T-helper 1 cell treated with Interleukin-12 subunit alpha and Interleukin-12 subunit beta and Interleukin-4 antibody, amounts not matched to agents 30 μg/mL and 1 μg/mL, for 36 hours (primary cell): ENCODE data around the gene GKN1.
"Not testable (repeated sequence)": the region's sequence is repeated elsewhere in the genome, so short reads cannot be mapped to it uniquely, and the experiment has no call there.

Experiments
- H3K27ac Mint-ChIP-seq: one replicate; pipeline ENCODE4 v1.8.0; 2021; ENCODE audit warnings: mild to moderate bottlenecking, mixed read lengths
- H3K27me3 Mint-ChIP-seq: one replicate; pipeline ENCODE4 v1.8.0; 2021; ENCODE audit warnings: low read depth, mixed read lengths
- H3K36me3 Mint-ChIP-seq: one replicate; pipeline ENCODE4 v1.8.0; 2021; ENCODE audit warnings: low read depth, mixed read lengths
- H3K4me1 Mint-ChIP-seq: one replicate; pipeline ENCODE4 v1.8.0; 2021; ENCODE audit warnings: low read depth, mixed read lengths
- H3K4me3 Mint-ChIP-seq: one replicate; pipeline ENCODE4 v1.8.0; 2021; ENCODE audit warnings: mild to moderate bottlenecking, moderate library complexity, mixed read lengths
- H3K9me3 Mint-ChIP-seq: one replicate; pipeline ENCODE4 v1.8.0; 2021; ENCODE audit warnings: mixed read lengths

Gene GKN1

DNA sequence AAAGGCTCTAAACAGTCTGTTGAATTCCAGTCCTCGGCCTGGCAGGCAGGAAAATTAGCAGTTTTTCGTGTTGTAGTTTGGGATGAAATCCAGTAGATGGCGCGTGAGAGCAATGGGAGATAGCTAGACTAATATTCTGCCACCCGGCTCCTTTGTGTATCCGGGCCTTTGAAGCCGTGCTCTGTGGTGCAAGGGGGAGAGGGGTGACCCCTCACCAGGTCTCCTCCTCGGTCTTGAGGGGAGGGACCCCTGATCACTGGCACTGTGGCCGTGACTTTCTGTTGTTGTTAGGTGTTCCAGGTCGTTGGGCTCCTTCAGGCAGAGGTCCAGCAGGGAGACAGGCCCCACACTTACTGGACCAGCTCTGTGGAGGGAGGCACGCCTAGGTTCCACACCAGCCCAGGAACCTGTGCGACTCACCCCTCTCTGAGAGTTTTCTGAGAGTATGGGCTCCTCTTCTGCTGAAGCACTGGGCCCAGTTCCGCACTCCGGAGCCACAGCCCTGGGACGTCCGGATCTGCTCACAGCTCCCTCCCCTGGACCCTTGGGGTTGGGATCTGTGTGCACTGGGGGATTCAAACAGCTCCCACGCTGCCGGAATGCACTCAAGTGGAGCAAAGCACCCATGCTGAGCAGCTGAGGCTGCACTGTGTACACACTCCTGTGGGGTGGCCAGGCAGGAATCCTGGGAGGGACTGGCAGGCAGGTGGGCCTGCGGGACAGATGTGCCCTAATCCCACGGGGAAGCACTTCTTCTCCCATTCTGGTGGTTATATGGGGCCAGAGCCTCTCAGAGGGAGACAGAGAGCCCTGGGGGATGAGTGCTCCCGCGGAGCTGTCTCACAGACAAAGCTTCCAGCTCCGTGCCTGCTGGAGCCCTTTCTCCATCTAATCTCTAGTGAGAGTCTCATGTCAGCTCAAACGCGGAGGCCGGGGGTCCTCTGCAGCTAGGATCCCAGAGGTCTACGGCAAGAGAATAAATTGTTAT is 30.6 kb upstream of the GKN1 start:
- Mint-ChIP-seq H3K27ac (no peak overlapping the region), H3K36me3 (no peaks in the 10 kb centered on the region), H3K4me1 (no peaks in the 10 kb centered on the region), H3K27me3 (peaks cover 67% of the 10 kb centered on the region), H3K9me3 (no peaks in the 10 kb centered on the region), H3K4me3 (no peak overlapping the region)

DNA sequence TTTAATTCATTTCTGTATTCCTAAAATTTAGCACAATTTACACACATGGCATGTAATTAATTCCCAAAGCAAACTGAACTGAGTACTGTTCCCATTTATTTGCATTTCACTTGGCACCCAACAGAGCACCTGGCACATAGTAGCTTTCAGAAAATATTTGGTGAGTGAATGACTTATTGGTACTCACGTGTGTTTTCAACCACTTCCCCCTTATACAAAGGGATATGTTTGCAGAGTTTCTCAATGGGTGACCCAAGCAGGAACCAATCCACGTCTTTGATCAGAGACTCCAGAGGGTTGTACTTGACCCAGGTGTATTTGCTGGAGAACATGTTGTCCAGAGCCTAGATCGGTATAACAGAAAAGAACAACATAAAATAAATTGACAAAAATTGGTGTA is 28.3 kb upstream of the GKN1 start:
- no peaks in the 10 kb centered on the region for H3K9me3 Mint-ChIP-seq
- H3K4me3 Mint-ChIP-seq, result no peak overlapping the region
- H3K36me3 Mint-ChIP-seq, result no peaks in the 10 kb centered on the region
- no peaks in the 10 kb centered on the region for H3K4me1 Mint-ChIP-seq
- peaks cover 62% of the 10 kb centered on the region for H3K27me3 Mint-ChIP-seq
- no peak overlapping the region for H3K27ac Mint-ChIP-seq

DNA sequence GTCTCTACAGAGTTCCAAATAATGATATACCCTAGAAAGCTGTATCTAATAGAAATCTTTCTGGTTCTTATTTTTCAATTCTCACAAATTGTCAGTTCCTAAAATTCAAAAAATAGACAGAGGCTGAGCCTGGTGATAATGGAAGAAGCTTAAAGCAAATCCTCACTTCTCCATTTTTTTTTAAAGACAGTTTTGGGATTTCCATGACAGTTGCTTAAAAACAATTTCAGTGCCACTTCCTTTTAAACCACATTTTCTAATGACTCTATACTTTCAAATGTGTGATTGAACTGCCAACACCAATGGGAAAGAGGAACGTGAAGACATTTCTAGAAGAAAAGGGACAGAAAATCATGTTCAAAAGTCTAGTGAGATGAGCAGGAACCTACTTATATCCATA is 25.7 kb upstream of the GKN1 start:
- Mint-ChIP-seq H3K36me3 (no peaks in the 10 kb centered on the region), H3K4me1 (no peaks in the 10 kb centered on the region), H3K4me3 (no peak overlapping the region), H3K9me3 (no peaks in the 10 kb centered on the region), H3K27me3 (peaks cover 54% of the 10 kb centered on the region), H3K27ac (no peak overlapping the region)

DNA sequence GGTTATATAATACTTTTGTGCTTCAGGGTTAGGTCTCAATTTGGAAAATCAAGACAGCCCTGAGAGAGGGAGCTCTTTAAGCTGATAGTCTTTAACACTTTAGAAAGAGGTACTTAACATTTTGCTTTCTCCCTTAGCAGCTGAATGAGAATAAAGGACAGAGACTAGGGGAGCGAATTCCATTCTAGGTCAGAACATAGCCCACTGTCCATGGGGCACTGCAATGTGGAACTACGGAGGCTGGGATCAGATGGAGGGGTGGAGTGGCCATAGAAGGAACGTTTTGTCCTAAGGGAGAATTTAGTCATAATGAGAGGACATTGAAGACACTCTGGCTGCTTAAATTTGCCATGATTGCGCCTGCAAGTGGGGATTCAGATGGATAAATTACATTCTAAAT is 22.5 kb upstream of the GKN1 start:
- Mint-ChIP-seq H3K4me1 (no peaks in the 10 kb centered on the region), H3K4me3 (no peak overlapping the region), H3K9me3 (no peaks in the 10 kb centered on the region), H3K36me3 (no peaks in the 10 kb centered on the region), H3K27me3 (peaks cover 49% of the 10 kb centered on the region), H3K27ac (no peak overlapping the region)

DNA sequence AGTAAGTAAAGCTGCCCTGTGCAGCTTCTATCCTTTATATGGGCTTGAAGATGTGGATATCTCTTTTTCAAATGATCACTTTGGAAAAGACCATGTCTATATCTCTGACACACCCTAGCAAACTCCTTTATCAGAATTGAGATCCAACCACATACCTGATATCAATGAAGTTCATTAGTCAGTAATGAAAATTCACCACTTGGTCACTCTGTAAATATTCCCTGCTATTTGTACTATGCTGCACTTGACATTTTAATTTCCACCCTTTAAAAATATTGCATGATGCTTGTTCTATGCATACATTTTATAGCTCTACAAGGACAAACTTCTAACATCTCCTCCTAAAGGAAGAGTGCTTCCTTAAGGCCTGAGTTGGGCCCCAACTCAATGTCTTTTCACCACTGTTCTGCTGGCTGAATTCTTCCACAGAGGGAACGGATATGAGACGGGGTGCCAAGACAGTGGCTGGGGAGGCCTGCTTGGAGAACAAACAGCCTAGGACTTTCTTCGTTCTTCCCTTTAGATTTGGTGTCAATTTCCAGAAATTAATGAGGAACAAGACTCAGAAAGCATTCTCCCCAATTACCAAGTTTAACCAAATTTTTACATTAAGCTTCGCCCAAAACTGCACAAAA is 21.4 kb upstream of the GKN1 start, which contains the start of gene GKN2:
Gene GKN2 (minus strand): TSS at position 7 of the 635 bp plus-strand sequence. CDS start 32 bp downstream, outside the sequence.
- Mint-ChIP-seq H3K27me3 (peaks cover 50% of the 10 kb centered on the region), H3K4me3 (no peak within 1 kb of the TSS), H3K27ac (no peak within 1 kb of the TSS), H3K36me3 (no peaks in the 10 kb centered on the region), H3K4me1 (no peaks in the 10 kb centered on the region), H3K9me3 (no peaks in the 10 kb centered on the region)

DNA sequence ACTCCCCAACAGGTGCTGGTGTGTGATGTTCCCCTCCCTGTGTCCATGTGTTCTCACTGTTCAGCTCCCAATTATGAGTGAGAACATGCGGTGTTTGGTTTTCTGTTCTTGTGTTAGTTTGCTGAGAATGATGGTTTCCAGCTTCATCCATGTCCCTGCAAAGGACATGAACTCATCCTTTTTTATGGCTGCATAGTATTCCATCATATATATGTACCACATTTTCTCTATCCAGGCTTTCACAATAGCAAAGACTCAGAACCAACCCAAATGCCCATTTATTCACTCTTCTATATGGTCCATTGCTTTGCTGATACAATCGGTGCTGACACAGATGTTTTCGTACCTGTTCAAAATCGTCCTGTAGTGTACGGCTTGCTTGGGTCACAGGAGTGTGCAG is 19.0 kb upstream of the GKN1 start:
- not testable (repeated sequence) for H3K27ac Mint-ChIP-seq, H3K36me3 Mint-ChIP-seq
- H3K27me3 Mint-ChIP-seq, result peaks cover 42% of the 10 kb centered on the region

DNA sequence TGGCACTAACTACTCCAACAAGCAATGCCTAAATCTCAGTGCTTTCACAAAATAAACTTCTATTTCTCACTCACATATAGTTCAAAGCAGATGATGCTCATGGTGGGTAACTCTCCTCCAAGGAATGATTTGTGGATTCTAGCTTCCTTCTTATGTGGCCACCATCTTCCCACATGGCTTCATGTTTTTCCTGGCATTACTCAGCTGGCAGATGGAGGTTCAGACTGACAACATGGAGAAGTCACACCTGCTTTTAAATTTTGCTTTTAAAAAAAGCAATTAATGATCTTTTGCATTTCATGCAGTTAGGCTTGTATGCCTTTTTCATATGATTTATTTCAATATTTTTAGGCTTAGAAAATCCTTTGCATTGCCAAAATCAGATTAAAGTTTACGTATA is 15.4 kb upstream of the GKN1 start:
- Mint-ChIP-seq H3K9me3 (no peaks in the 10 kb centered on the region), H3K27me3 (peaks cover 27% of the 10 kb centered on the region), H3K36me3 (no peaks in the 10 kb centered on the region), H3K4me3 (no peak overlapping the region), H3K27ac (no peak overlapping the region), H3K4me1 (no peaks in the 10 kb centered on the region)

More for the DNA sequence above, 19.0 kb upstream of the GKN1 start:
- H3K4me3 Mint-ChIP-seq, H3K9me3 Mint-ChIP-seq, H3K4me1 Mint-ChIP-seq: not testable (repeated sequence)

DNA sequence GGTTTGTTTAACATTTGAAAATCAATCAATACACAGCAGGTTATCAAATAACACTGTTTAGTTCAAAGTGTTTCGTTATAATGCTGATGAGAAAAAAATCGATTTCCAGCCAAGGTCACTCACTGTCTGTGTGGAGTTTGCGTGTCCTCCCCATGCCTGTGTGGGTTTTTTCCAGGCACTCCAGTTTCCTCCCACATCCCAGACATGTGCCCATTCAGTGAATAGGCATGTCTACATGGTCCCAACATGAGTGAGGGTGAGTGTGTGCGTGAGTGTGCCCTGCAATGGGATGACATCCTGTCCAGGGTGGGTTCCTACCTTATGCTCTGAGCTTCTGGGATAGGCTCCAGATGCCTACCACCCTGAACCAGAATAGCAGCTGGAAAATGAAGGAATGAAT is 13.1 kb upstream of the GKN1 start:
- no peaks in the 10 kb centered on the region for H3K9me3 Mint-ChIP-seq
- H3K27me3 Mint-ChIP-seq, result peaks cover 34% of the 10 kb centered on the region
- H3K4me1 Mint-ChIP-seq, result no peaks in the 10 kb centered on the region
- no peak overlapping the region for H3K4me3 Mint-ChIP-seq
- no peaks in the 10 kb centered on the region for H3K36me3 Mint-ChIP-seq
- no peak overlapping the region for H3K27ac Mint-ChIP-seq

DNA sequence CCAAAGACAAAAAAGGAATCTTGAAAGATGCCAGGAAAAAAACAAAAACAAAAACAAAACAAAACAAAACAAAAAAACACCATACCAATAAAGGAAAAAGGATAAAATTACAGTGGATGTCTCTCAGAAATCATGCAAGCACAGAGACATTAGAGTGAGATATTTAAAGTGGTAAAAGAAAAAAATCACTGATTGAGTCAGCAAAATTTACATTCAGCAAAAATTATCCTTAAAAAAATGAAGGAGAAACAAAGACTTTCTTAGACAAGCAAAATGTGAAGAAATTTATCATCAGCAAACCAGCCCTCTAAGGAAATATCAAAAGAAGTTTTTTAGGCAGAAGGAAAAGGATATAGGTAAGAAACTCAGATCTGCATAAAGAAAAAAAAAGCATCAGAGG is 10.2 kb upstream of the GKN1 start:
- H3K36me3 Mint-ChIP-seq, result no peaks in the 10 kb centered on the region
- no peaks in the 10 kb centered on the region for H3K4me1 Mint-ChIP-seq
- peaks cover 28% of the 10 kb centered on the region for H3K27me3 Mint-ChIP-seq
- H3K4me3 Mint-ChIP-seq, result no peak overlapping the region
- no peaks in the 10 kb centered on the region for H3K9me3 Mint-ChIP-seq
- no peak overlapping the region for H3K27ac Mint-ChIP-seq

DNA sequence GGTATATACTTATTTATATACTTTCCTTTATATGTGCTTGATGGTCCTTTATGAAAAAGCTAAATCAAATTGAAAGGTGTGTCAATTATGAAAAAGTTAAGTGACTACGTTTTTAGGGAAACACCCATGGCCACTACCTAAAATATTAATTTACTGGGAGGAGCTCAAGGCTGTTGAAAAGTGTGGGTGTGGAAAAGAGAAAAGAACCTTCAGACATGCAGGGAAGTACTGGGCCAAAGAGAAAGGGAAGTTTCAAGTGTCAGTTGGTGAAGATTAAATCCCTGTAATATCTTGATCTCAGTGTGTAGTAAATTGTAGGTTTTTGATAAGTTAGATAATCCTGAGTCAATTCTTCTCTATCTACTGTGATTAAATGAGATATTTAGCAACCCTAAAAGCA is 6.2 kb upstream of the GKN1 start:
- no peaks in the 10 kb centered on the region for H3K9me3 Mint-ChIP-seq
- H3K27ac Mint-ChIP-seq, result no peak overlapping the region
- H3K4me1 Mint-ChIP-seq, result no peaks in the 10 kb centered on the region
- H3K27me3 Mint-ChIP-seq, result peaks cover 35% of the 10 kb centered on the region
- H3K4me3 Mint-ChIP-seq, result no peak overlapping the region
- H3K36me3 Mint-ChIP-seq, result no peaks in the 10 kb centered on the region

DNA sequence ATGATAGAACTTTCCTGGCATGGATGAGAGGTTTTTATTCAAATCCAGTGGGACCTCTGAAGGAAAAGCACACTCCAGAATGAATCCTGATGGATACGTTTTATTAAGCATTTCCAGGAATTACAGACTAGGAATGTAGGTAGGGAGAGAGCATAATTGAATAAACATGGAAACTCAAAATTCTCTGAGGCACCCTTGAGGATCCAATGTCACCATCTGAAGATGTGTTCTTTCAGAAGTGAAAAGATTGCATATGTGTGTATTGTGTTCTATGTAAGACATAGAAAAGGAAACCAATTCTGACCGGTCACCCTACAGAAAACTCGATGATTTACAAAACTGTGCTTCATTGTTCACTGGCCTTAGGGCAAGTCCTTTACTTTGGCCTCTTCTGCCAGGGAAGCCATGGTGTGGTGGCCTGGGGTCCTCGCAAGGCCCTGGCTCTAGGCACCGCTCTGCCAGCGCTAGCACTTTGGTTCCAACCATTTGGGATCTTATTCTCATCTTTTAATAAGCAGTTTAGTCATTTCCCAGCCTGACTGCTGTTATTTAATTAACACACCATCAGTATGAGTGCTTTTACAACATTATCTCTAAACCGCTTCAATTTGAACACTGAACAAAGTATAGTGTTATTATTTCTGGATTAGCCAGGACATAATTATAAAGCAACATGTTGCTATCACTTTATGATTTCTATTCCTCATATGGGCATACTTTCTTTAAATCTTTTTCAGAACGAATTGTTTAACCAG is 4.5 kb upstream of the GKN1 start:
- no peak overlapping the region for H3K27ac Mint-ChIP-seq
- no peaks in the 10 kb centered on the region for H3K9me3 Mint-ChIP-seq
- no peaks in the 10 kb centered on the region for H3K36me3 Mint-ChIP-seq
- peaks cover 30% of the 10 kb centered on the region for H3K27me3 Mint-ChIP-seq
- no peak overlapping the region for H3K4me3 Mint-ChIP-seq
- no peaks in the 10 kb centered on the region for H3K4me1 Mint-ChIP-seq

DNA sequence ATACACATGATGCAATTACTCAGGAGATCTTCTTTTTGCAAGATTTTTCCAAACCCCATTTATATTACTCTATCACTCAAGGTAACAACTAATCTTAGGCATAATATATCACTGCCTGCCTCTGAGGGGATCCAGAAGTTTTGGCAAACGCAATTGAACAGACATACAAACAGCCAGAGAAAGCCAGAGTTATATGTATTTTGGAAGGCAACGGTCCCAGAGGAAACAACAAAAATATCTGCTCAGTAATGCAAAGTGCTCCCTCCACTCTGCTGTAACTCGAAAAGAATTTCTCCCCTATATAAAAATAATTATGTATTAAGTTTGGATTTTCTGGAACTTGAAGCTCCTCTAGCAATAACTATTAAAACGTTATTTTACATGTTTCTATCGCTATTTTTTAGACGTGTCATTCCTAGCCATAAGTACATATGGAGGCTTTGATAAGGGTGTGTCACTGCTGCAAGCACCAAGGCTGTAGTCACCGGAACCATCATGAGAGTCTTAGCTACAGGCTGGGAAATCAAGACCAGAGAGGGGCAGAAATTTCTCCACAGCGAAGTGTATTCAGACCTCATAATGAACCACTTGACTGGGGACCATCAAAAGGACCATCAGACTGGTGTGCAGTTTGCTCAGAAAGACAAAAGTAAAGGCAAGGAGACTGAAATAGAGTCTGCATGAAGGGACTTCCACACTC is 3.7 kb upstream of the GKN1 start:
- Mint-ChIP-seq H3K27me3 (peaks cover 36% of the 10 kb centered on the region), H3K9me3 (no peaks in the 10 kb centered on the region), H3K4me1 (no peaks in the 10 kb centered on the region)

DNA sequence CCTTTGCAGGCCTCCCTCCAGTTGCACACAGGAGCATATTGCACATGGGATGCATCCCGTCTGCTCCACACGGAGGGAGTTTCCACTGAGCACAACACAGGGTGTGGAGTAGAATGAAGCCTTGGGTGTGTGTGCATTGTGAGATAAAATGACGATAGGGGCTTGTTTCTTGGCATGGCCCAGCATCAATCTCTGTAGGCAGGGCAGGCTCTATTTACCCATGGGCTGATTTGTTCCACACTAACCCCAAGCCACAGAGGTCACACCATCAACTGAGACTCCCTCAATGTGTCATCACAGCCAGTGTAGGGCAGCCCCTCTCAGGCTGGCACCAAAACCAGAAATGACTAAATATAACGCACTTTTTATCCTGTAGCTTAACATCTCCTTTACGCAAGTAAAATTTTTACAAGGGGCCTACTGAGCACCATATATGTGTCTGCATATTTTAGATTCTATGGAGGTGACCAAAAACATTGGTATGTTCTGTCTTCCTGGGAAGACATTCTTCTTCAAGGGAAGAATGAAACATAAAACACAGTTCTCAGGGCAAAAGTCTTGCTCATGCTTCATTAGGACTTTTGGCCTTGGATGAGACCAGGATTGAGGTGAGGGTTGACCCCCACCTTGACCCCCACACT is 2.7 kb upstream of the GKN1 start:
- no peaks in the 10 kb centered on the region for H3K36me3 Mint-ChIP-seq
- H3K27ac Mint-ChIP-seq, result no peak overlapping the region
- no peaks in the 10 kb centered on the region for H3K9me3 Mint-ChIP-seq
- peaks cover 32% of the 10 kb centered on the region for H3K27me3 Mint-ChIP-seq
- no peak overlapping the region for H3K4me3 Mint-ChIP-seq
- no peaks in the 10 kb centered on the region for H3K4me1 Mint-ChIP-seq

More for the DNA sequence above, 3.7 kb upstream of the GKN1 start:
- H3K27ac Mint-ChIP-seq, result no peak overlapping the region
- H3K36me3 Mint-ChIP-seq, result no peaks in the 10 kb centered on the region
- no peak overlapping the region for H3K4me3 Mint-ChIP-seq
